Esophagus squamous epithelium (tissue), 5 donors: Measurements from ENCODE around the gene GLRA3. TPM values are rescaled to one million over a fixed set of nuclear protein-coding genes. Genes with fewer than 3 reads are reported as not detected.

Experiments used
- DNase-seq: peaks from one replicate; lab custom pipeline; 2025; lab: John Stamatoyannopoulos, UW
- H3K27ac ChIP-seq, 4 donors: fragments of 200-600 bp; sonication (generic); one replicate each; pipeline ENCODE4 v1.5.1; 2016 to 2019; ENCODE audit warnings: mild to moderate bottlenecking in 1 of 4
- H3K27me3 ChIP-seq, 4 donors: fragments of 200-600 bp; sonication (generic); 1 replicate in 3 of 4; 2 replicates in 1 of 4; pipeline versions ENCODE4 v1.5.1 to v1.6.0; 2017 to 2021; ENCODE audit warnings: antibody characterized with exemption in 1 of 4
- H3K36me3 ChIP-seq, 3 donors: fragments of 200-600 bp; sonication (generic); one replicate each; pipeline ENCODE4 v1.5.1; 2016 to 2019
- H3K4me1 ChIP-seq, 3 donors: fragments of 200-600 bp; sonication (generic); one replicate each; pipeline ENCODE4 v1.5.1; 2017 to 2019
- H3K4me3 ChIP-seq, 4 donors: fragments of 200-600 bp; sonication (generic); 1 replicate in 3 of 4; 2 replicates in 1 of 4; pipeline ENCODE4 v1.5.1; 2016 to 2019; ENCODE audit warnings: mild to moderate bottlenecking in 2 of 4, moderate library complexity in 1 of 4
- H3K9me3 ChIP-seq, 3 donors: fragments of 200-600 bp; sonication (generic); one replicate each; pipeline ENCODE4 v1.5.1; 2016 to 2019
- CTCF ChIP-seq, 6 experiments: fragments of 450-650 bp in 4 of 6; fragments of 200-600 bp in 2 of 6; sonication (generic) in 2 of 6; IDR thresholded peaks; one replicate each; pipeline ENCODE4 v1.5.1; 2016 to 2019; ENCODE audit warnings: antibody characterized with exemption in 6 of 6, mild to moderate bottlenecking in 4 of 6, moderate library complexity in 4 of 6
- POLR2A ChIP-seq, 4 donors: fragments of 450-650 bp; IDR thresholded peaks; one replicate each; pipeline ENCODE4 v1.6.1; 2017; ENCODE audit warnings: antibody characterized with exemption in 4 of 4, mild to moderate bottlenecking in 4 of 4, moderate library complexity in 3 of 4
- WGBS, 2 donors: methylation state at CpG; one replicate each; pipeline ENCODE4 v1.1.5; 2018; 5-methylcytosine and 5-hydroxymethylcytosine counted together
- intact Hi-C: fragments of 100-400 bp; cut with DNase I; formaldehyde crosslinking; loops from one replicate; pipeline ENCODE4 v1.15.0; 2022
- total RNA-seq, 4 donors: library from RNA; depleted of rRNA; stranded (reverse); fragments of >200 nt; gene quantifications; one replicate each; pipeline ENCODE4 v1.1.0, GENCODE V29; 2016
- donor health status: DM: yes; HTN: yes; CAD: no.

Gene GLRA3
- total RNA-seq, 4 donors from 2014 or later: not detected

GRCh38 chr4:174598800-174599199 lies 230.2 kb downstream of the GLRA3 start:
- Histone ChIP-seq H3K9me3 (no peaks in the 10 kb centered on the region), H3K27ac (no peak overlapping the region), H3K4me1 (peaks cover 0 to 4% (median 0%) of the 10 kb centered on the region in 3 donors), H3K4me3 (no peak overlapping the region), H3K27me3 (no peaks in the 10 kb centered on the region), H3K36me3 (no peaks in the 10 kb centered on the region)
- WGBS, 2 donors: 73 to 83% methylated on average over 3 of the region's 3 CpGs
- no peak for DNase-seq
- intact Hi-C loops: no loop called here
- no peak for TF ChIP-seq CTCF (IDR thresholded peaks at IDR 0.05)
- TF ChIP-seq POLR2A (IDR thresholded peaks at IDR 0.05): no peak

GRCh38 chr4:174596513-174596912 lies 232.5 kb downstream of the GLRA3 start:
- Histone ChIP-seq H3K36me3 (no peaks in the 10 kb centered on the region), H3K27me3 (no peaks in the 10 kb centered on the region), H3K4me3 (no peak overlapping the region), H3K27ac (no peak overlapping the region), H3K9me3 (no peaks in the 10 kb centered on the region), H3K4me1 (peaks cover 0 to 4% (median 0%) of the 10 kb centered on the region in 3 donors)
- TF ChIP-seq POLR2A (IDR thresholded peaks at IDR 0.05): no peak
- TF ChIP-seq CTCF (IDR thresholded peaks at IDR 0.05): no peak
- DNase-seq: no peak
- WGBS, 2 donors: 69 to 70% methylated on average over 1 of the region's 1 CpG
- intact Hi-C loops: no loop called here

DNA sequence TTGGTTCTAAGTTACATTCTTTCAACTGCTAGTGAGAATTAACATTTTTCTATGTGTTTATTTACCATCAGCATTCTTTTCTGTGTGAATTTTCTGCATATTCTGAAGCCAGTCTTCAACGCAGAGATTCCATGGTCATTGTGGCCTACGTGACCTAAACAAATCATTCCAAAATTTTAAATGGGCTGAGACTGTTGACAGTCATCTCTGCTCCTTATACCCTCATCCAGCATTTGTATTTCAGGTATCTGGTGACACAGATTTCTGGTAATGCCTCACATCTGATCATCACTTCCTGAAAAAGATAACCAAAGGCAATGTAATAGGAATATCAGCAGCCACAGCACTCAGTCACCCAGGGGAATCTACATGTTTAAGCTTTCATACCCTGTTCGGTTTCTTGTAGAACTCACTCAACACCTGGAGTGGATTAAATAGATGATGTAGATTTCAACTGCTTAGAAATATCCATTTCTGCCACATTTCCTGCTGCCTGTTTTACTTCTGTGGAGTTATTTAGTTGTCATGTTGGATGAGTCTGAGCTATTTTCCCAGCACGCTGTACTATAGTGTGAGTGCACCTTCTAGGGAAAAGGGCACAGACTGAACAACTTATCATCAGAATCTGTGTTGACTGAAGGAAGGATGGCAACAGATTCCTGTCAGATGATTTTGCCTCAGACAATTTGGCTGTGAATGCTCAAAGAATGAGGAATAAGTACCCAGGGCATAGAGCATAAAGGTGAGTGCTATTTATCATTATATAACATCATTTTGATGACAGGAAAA lies 233.7 kb downstream of the GLRA3 start:
- no peak overlapping the region for H3K4me3 ChIP-seq
- DNase-seq: no peak
- no peak for TF ChIP-seq CTCF (IDR thresholded peaks at IDR 0.05)
- TF ChIP-seq POLR2A (IDR thresholded peaks at IDR 0.05): no peak
- intact Hi-C loops: no loop called here
- H3K27me3 ChIP-seq: no peaks in the 10 kb centered on the region
- H3K9me3 ChIP-seq: no peaks in the 10 kb centered on the region
- H3K4me1 ChIP-seq: peaks cover 0 to 2% (median 0%) of the 10 kb centered on the region in 3 donors
- H3K27ac ChIP-seq: no peak overlapping the region
- no peaks in the 10 kb centered on the region for H3K36me3 ChIP-seq
- 77 to 89% methylated on average over 4 of the region's 4 CpGs for WGBS, 2 donors

GRCh38 chr4:174593701-174594100 lies 235.3 kb downstream of the GLRA3 start:
- TF ChIP-seq CTCF (IDR thresholded peaks at IDR 0.05) (no peak), POLR2A (IDR thresholded peaks at IDR 0.05) (no peak)
- H3K36me3 ChIP-seq: no peaks in the 10 kb centered on the region
- no peak overlapping the region for H3K27ac ChIP-seq

GRCh38 chr4:174592985-174593335 lies 236.1 kb downstream of the GLRA3 start:
- no peaks in the 10 kb centered on the region for H3K27me3 ChIP-seq
- no peak for TF ChIP-seq CTCF (IDR thresholded peaks at IDR 0.05)
- TF ChIP-seq POLR2A (IDR thresholded peaks at IDR 0.05): no peak
- no peaks in the 10 kb centered on the region for H3K36me3 ChIP-seq
- H3K4me3 ChIP-seq: no peak overlapping the region
- H3K4me1 ChIP-seq: no peaks in the 10 kb centered on the region
- H3K27ac ChIP-seq: no peak overlapping the region
- no peaks in the 10 kb centered on the region for H3K9me3 ChIP-seq
- intact Hi-C loops: no loop called here
- DNase-seq: no peak
- WGBS, 2 donors: 46 to 71% methylated on average over 3 of the region's 3 CpGs

More at GRCh38 chr4:174593701-174594100, 235.3 kb downstream of the GLRA3 start:
- H3K27me3 ChIP-seq: no peaks in the 10 kb centered on the region
- H3K4me3 ChIP-seq: no peak overlapping the region
- no peaks in the 10 kb centered on the region for H3K9me3 ChIP-seq
- no peaks in the 10 kb centered on the region for H3K4me1 ChIP-seq
- intact Hi-C loops: no loop called here
- no peak for DNase-seq
- WGBS, 2 donors: 76 to 85% methylated on average over 3 of the region's 3 CpGs
